ENCODE data around the gene GLRX. TPM values are rescaled to one million over a fixed set of nuclear protein-coding genes. Genes with fewer than 3 reads are reported as not detected.
A peak's percentile ranks its signal among the peaks of the same experiment; 100 is the strongest.

The GLRX gene
- total and polyA plus RNA-seq, 12 donors: 51.6 to 156 (median 111) TPM

DNA sequence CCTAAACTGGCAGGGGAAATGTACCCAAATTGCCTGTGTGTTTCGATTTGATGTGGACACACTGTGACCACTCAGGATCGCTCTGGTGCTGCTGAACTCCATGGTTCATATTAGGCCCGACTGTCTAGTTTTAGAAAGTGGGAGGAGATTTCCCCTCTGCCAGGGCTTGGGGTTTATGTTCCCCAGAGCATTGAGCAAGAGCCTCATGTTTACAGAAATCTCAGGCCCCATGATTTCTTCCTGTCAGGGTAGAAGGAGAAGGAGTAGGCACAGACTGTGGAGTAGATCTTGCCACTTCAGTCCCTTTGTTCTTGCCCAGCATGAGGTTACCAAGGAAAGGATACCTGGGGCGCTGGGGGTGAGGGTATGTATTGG lies 40.8 kb upstream of the GLRX start:
- Histone ChIP-seq H3K9me3 (no peaks in the 10 kb centered on the region), H3K36me3 (no peaks in the 10 kb centered on the region), H3K27ac (peak overlapping the region in 6 of 10 donors; percentile 11 to 90 (median 36)), H3K4me3 (no peak overlapping the region), H3K27me3 (no peaks in the 10 kb centered on the region), H3K4me1 (peaks cover 3 to 76% (median 35%) of the 10 kb centered on the region in 9 donors)
- 78 to 84% methylated on average over 4 of the region's 4 CpGs for WGBS, 2 donors
- ATAC-seq (peak in 2 of 8 donors; percentile 16 to 22), DNase-seq (no peak)
- intact Hi-C loops (cut with DNase I): loop anchor here in 5 of 10 donors (5.0 to 10.0 kb wide), 5 partner anchors 91 to 741 kb away; partner anchors contain the start of gene ELL2 (in 1 of the 5)
- TF ChIP-seq, protein P1, sequence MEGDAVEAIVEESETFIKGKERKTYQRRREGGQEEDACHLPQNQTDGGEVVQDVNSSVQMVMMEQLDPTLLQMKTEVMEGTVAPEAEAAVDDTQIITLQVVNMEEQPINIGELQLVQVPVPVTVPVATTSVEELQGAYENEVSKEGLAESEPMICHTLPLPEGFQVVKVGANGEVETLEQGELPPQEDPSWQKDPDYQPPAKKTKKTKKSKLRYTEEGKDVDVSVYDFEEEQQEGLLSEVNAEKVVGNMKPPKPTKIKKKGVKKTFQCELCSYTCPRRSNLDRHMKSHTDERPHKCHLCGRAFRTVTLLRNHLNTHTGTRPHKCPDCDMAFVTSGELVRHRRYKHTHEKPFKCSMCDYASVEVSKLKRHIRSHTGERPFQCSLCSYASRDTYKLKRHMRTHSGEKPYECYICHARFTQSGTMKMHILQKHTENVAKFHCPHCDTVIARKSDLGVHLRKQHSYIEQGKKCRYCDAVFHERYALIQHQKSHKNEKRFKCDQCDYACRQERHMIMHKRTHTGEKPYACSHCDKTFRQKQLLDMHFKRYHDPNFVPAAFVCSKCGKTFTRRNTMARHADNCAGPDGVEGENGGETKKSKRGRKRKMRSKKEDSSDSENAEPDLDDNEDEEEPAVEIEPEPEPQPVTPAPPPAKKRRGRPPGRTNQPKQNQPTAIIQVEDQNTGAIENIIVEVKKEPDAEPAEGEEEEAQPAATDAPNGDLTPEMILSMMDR (IDR thresholded peaks at IDR 0.05): no peak

DNA sequence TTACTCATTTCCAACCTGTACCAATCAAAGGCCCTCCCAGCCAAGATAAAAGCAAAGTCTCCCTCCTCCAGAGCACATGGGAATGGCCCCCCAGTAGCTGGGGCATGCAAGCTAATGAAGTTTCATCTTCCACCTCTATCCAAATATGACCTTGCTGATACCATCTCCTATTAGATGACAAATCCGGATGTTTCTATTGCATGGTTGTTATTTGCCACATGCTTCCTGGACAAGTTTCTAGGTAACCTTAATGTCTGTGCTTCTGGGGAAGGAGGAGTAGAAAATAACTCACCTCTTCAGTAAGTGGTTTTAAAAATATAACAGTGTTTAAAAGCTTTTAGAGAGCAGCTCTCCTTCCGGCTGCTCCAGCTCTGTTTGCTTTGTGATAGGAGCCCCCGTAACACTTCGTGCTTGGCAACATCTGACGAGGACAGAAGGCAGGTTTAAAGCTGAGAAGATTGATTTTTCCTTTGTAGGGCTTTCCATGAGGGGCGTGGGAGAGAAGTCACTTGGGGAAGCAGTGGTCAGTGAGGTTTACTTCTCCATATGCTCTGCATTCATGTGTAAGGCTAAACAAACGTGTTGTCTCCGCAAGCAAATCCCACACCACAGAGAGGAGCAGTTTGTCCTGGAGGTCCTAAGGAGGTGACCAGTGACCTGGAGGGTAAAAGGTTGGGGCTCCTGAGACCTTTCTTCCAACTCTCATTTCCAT lies 40.3 kb upstream of the GLRX start:
- no peaks in the 10 kb centered on the region for H3K27me3 ChIP-seq
- DNase-seq (no peak), ATAC-seq (no peak)
- intact Hi-C loops (cut with DNase I): loop anchor here in 5 of 10 donors (5.0 to 10.0 kb wide), 5 partner anchors 92 to 742 kb away; partner anchors contain the start of gene ELL2 (in 1 of the 5)
- H3K4me3 ChIP-seq: no peak overlapping the region
- WGBS, 2 donors: 55 to 66% methylated on average over 8 of the region's 8 CpGs
- TF ChIP-seq, protein P1 (IDR thresholded peaks at IDR 0.05): no peak
- H3K9me3 ChIP-seq: no peaks in the 10 kb centered on the region
- no peaks in the 10 kb centered on the region for H3K36me3 ChIP-seq
- H3K27ac ChIP-seq: peak overlapping the region in 6 of 10 donors; percentile 11 to 90 (median 36)
- H3K4me1 ChIP-seq: peaks cover 4 to 82% (median 40%) of the 10 kb centered on the region in 9 donors

DNA sequence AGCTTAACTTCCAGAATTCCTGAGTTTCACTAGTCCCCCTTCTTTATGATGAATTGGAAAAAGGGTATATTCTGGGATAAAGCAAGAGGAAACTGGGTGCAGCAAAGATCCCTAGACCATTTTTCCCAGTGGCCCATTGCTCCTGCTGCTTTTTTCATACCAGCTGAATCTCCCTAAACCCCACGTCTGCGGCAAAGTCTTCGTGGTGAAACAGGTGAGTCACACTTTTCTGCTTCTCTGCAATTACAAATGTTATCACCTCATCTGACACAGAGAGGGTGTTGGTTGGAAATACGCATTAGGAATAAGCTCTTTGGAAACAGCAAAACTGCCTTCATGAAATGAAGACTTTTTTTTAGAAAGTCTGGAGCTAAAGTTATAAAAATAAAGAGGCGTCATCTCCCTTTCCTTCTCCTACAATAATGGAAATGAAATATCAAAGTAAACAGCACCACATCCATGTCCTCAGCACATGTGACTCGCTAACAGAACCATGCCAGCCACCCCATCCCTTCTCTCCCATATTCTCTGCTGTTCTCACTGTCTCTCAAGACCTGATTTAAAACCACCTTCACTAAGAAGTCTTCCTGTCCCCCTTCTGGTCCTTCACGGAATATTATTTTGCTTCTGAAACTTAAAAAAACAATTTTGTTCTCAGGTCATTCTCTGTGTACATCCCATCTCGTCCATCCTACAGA lies 39.5 kb upstream of the GLRX start:
- TF ChIP-seq, protein P1 (IDR thresholded peaks at IDR 0.05): no peak
- H3K9me3 ChIP-seq: no peaks in the 10 kb centered on the region
- H3K27me3 ChIP-seq: no peaks in the 10 kb centered on the region
- H3K36me3 ChIP-seq: no peaks in the 10 kb centered on the region
- no peak for DNase-seq
- peaks cover 10 to 89% (median 48%) of the 10 kb centered on the region in 9 donors for H3K4me1 ChIP-seq
- no peak for ATAC-seq
- 81 to 84% methylated on average over 8 of the region's 8 CpGs for WGBS, 2 donors
- intact Hi-C loops (cut with DNase I): loop anchor here in 6 of 10 donors (1.0 to 10.0 kb wide), 6 partner anchors 93 to 743 kb away; partner anchors contain the start of gene ELL2 (in 1 of the 6)
- peak overlapping the region in 8 of 10 donors; percentile 44 to 90 (median 56) for H3K27ac ChIP-seq
- H3K4me3 ChIP-seq: no peak overlapping the region

DNA sequence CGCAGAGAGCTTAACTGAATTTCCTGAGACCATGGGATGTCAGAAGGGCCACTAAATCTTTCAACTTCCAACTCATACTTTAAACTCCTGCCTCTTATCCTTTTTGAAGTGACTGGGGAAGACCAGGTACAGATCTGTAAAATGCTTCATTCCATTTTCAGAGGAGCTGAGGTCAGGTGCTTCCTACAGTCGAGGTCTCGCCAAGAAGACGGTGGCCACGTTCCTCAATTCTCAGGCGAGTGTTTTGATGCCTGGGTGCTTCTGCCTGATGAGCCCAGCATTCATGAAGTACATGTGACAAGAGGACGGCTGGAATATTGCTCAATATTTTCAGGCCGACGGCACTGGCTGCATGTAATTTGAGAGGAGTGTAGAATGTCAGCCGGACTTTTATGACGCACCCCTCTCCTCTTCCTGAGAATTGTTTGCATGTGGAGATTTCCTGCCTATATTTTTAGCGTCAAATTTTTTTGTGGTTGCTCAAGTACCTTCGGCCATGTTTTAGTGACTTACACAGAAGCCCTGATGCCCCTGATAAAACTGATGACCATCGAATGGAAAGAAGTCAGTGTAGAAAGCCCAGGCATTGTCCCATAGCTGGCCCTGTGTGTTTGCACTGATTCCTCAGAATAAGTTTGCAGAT lies 38.8 kb upstream of the GLRX start:
- Histone ChIP-seq H3K9me3 (no peaks in the 10 kb centered on the region), H3K4me1 (peaks cover 12 to 88% (median 55%) of the 10 kb centered on the region in 9 donors), H3K36me3 (no peaks in the 10 kb centered on the region), H3K27ac (peak overlapping the region; percentile 44 to 90 (median 56)), H3K27me3 (no peaks in the 10 kb centered on the region), H3K4me3 (peak overlapping the region in 1 of 10 donors; percentile 4)
- TF ChIP-seq, protein P1 (IDR thresholded peaks at IDR 0.05): no peak
- WGBS, 2 donors: 12 to 18% methylated on average over 14 of the region's 14 CpGs
- ATAC-seq: peak in 6 of 8 donors; percentile 26 to 52 (median 40)
- intact Hi-C loops (cut with DNase I): loop anchor here in 6 of 10 donors (1.0 to 10.0 kb wide), 6 partner anchors 93 to 743 kb away; partner anchors contain the start of gene ELL2 (in 1 of the 6)
- DNase-seq: peak; percentile 43 to 67
